T-helper 2 cell treated with Interferon-gamma antibody and Interleukin-4, amounts not matched to agents 5 μg/mL and 100 μg/mL, for 36 hours (primary cell): ENCODE results near the gene RC3H1.

ENCODE experiments used
- DNase-seq: peaks from one replicate; pipeline ENCODE4 v3.0.0; 2021; ENCODE audit warnings: low spot score
- H3K27ac Mint-ChIP-seq: one replicate; pipeline ENCODE4 v1.8.0; 2021; ENCODE audit warnings: mild to moderate bottlenecking, mixed read lengths
- H3K27me3 Mint-ChIP-seq: one replicate; pipeline ENCODE4 v1.8.0; 2021; ENCODE audit warnings: low read depth, mixed read lengths
- H3K36me3 Mint-ChIP-seq: one replicate; pipeline ENCODE4 v1.8.0; 2021; ENCODE audit warnings: low read depth, mixed read lengths
- H3K4me1 Mint-ChIP-seq: one replicate; pipeline ENCODE4 v1.8.0; 2021; ENCODE audit warnings: low read depth, mixed read lengths
- H3K4me3 Mint-ChIP-seq: one replicate; pipeline ENCODE4 v1.8.0; 2022; ENCODE audit warnings: mild to moderate bottlenecking, moderate library complexity, mixed read lengths
- H3K9me3 Mint-ChIP-seq: one replicate; pipeline ENCODE4 v1.8.0; 2021; ENCODE audit warnings: mixed read lengths

RC3H1 gene

DNA sequence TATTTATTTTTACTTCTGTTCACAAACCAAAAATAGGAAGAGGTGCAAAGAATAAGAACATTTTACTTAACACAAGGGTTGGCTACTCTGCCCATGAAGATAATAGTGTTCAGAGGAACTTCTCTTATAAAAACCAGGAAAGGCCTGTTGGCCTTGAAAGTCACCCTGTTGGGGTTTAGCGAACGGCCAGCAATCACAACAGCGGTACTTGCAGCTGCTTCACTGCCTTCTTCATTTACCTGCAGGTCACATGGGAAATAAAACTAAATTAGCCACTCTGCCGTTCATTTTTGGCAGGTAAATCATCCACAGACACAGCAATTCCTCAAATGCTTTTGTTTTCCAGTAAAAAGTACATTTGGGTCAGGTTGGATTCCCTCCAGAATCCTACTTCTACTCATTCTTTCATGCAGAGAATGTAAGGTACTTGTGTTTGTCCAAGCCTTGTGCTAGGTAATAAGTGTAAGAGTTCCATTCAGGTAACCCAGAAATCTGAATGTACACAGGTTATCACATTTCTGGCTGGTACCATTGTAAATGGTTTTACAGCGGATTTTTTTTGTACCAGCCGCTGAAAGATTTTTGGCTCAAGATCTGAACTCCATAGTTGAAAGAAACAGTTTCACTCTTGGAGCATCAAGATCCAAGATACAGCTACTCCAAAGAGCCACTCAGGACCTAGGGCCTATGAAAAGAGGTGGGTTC is 118.2 kb downstream of the RC3H1 start:
- no peaks in the 10 kb centered on the region for H3K36me3 Mint-ChIP-seq
- DNase-seq = no peak
- H3K27me3 Mint-ChIP-seq = no peaks in the 10 kb centered on the region
- no peak overlapping the region for H3K27ac Mint-ChIP-seq
- H3K9me3 Mint-ChIP-seq = no peaks in the 10 kb centered on the region
- no peaks in the 10 kb centered on the region for H3K4me1 Mint-ChIP-seq
- no peak overlapping the region for H3K4me3 Mint-ChIP-seq

DNA sequence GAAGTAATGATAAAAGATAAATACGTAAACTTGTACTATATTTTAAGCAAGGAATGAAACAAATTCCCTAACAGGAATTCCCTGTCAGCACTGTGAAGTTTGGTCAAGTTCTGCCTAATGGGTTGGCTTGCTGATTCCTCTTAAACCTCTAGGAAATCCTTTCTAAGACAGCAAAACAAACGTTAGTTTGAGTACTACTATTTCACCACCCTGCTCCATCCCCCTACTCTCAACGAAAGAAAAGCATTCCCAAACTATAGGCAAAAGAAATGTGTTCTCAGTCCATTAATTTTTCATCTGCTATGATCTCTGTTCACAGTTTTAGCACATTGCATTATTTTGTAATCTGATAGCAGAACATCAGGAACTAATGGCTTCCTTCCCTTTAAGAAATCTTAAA is 121.2 kb downstream of the RC3H1 start:
- H3K36me3 Mint-ChIP-seq = no peaks in the 10 kb centered on the region
- no peak overlapping the region for H3K4me3 Mint-ChIP-seq
- no peak for DNase-seq
- H3K27ac Mint-ChIP-seq = no peak overlapping the region
- no peaks in the 10 kb centered on the region for H3K4me1 Mint-ChIP-seq
- H3K27me3 Mint-ChIP-seq = no peaks in the 10 kb centered on the region
- H3K9me3 Mint-ChIP-seq = no peaks in the 10 kb centered on the region

DNA sequence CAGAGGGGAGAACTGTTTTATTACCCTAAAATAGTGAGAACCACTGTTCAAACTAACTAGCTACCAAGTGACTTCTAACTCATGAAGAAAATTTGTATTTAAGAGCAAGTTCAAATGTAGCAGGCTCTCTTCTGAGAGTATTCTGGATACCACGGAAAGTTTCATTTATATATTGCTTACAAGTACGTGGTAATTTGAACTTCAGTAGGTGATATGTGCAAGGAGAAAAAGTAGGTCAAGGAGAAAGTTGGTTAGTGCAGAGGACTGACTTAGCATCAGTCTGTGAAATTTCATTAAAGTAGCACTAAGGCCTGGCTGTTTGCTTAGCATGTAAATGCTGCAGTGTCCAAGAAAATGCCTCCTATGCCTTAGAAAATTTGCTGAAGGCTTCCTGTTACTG is 121.7 kb downstream of the RC3H1 start:
- Mint-ChIP-seq H3K4me3 (no peak overlapping the region), H3K27me3 (no peaks in the 10 kb centered on the region), H3K9me3 (no peaks in the 10 kb centered on the region), H3K27ac (no peak overlapping the region), H3K36me3 (no peaks in the 10 kb centered on the region), H3K4me1 (no peaks in the 10 kb centered on the region)
- no peak for DNase-seq

DNA sequence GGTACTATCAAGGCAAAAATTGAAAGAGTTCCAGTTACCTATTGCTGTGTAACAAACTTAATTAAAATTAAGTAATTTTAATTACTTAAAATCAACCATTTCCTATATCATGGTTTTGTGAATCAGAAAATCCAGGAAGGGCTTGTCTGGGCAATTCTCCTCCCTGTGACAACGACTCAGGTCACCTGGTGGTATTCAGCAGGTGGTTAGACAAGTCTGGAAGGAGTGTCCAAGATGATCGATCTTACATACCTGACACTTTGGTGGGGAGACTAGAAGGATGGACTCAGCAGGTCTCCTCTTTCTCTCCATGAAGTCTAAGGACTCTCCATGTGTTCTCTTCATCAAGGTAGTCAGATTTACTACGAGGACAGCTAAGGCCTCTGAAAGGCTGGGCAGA is 128.0 kb downstream of the RC3H1 start:
- no peak for DNase-seq
- peaks cover 16% of the 10 kb centered on the region for H3K36me3 Mint-ChIP-seq
- no peaks in the 10 kb centered on the region for H3K9me3 Mint-ChIP-seq
- H3K4me3 Mint-ChIP-seq = no peak overlapping the region
- H3K27ac Mint-ChIP-seq = no peak overlapping the region
- H3K4me1 Mint-ChIP-seq = no peaks in the 10 kb centered on the region
- H3K27me3 Mint-ChIP-seq = no peaks in the 10 kb centered on the region

DNA sequence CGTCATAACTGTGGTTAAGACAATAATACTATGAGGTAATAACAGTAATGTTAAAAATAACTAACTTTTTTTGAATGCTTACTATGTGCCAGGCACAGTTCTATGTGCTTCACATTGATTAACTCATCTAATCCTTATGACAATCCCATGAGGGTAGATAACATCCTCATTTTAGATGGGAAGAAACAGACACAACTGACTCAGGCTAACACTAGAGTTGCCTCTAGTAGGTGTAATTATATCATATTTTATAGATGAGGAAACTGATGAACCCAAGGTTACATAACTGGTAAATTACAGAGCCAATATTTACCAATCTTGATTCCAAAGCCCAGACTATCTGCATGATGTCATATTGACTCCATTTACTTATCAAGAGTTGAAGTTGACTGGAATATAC is 128.5 kb downstream of the RC3H1 start:
- H3K4me3 Mint-ChIP-seq = no peak overlapping the region
- no peaks in the 10 kb centered on the region for H3K4me1 Mint-ChIP-seq
- H3K9me3 Mint-ChIP-seq = no peaks in the 10 kb centered on the region
- DNase-seq = no peak
- H3K27me3 Mint-ChIP-seq = no peaks in the 10 kb centered on the region
- peaks cover 16% of the 10 kb centered on the region for H3K36me3 Mint-ChIP-seq
- H3K27ac Mint-ChIP-seq = no peak overlapping the region

DNA sequence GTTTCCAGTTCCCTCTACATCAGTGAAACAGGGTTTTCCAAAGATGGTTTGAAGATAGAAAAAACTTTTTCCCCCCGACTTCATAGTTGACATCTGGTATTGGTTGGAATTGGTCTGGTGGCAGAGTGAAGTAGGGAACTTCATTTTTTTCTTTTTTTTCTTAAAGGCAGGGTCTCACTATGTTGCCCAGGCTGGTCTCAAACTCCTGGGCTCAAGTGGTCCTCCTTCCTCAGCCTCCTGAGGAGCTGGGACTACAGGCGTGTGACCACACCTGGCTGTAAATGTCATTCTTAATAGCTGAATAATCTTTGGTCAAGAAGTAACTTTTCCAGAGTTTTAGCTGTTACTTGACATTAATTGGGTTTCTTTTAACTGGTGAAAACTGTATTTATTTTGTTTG is 132.3 kb downstream of the RC3H1 start:
- peaks cover 10% of the 10 kb centered on the region for H3K4me1 Mint-ChIP-seq
- no peaks in the 10 kb centered on the region for H3K9me3 Mint-ChIP-seq
- H3K27ac Mint-ChIP-seq = no peak overlapping the region

DNA sequence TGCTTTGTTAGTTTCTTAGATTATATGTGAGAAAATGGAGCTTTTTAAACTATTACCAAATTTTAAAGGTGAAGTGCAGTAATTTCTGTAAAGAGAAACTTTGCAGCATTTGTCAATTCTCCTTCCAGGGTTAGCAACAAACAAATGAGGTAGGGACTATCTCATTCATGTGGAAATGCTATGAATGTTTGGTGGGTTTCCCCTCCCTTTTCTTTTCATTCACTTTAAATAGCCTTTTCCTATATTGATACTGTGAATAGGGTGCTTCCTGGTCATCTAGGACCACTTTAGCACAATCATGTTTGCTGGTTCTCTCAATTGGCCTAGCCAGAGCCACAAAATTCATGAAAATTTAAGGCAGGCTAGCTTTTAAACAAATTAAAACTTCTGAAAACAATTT is 133.4 kb downstream of the RC3H1 start:
- Mint-ChIP-seq H3K4me1 (peaks cover 10% of the 10 kb centered on the region), H3K36me3 (peaks cover 36% of the 10 kb centered on the region), H3K27ac (no peak overlapping the region), H3K4me3 (no peak overlapping the region), H3K27me3 (no peaks in the 10 kb centered on the region), H3K9me3 (no peaks in the 10 kb centered on the region)
- no peak for DNase-seq

More for the DNA sequence above, 132.3 kb downstream of the RC3H1 start:
- no peak overlapping the region for H3K4me3 Mint-ChIP-seq
- no peaks in the 10 kb centered on the region for H3K27me3 Mint-ChIP-seq
- DNase-seq = no peak
- peaks cover 38% of the 10 kb centered on the region for H3K36me3 Mint-ChIP-seq

DNA sequence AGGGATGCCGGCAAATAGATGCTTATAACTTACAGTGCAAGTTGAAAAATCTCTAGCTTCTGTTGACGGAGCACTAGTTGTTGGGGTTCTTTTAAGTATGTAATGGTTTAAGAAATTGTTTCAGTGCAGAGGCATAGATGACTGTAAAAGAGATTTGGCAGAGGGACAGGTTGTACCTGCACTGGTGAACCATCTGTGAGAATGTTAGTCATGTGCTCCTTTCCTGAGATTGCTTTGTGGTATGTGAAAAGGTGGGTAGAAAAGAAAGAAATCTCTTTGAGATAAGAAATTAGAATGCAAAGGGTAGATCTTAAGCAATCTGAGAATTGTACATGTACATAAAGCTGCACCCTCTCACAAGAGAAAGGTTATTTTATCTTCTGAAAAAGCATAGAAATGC is 134.5 kb downstream of the RC3H1 start:
- Mint-ChIP-seq H3K27me3 (no peaks in the 10 kb centered on the region), H3K36me3 (peaks cover 36% of the 10 kb centered on the region), H3K9me3 (no peaks in the 10 kb centered on the region), H3K4me3 (no peak overlapping the region), H3K4me1 (peaks cover 10% of the 10 kb centered on the region), H3K27ac (no peak overlapping the region)
- DNase-seq = no peak

DNA sequence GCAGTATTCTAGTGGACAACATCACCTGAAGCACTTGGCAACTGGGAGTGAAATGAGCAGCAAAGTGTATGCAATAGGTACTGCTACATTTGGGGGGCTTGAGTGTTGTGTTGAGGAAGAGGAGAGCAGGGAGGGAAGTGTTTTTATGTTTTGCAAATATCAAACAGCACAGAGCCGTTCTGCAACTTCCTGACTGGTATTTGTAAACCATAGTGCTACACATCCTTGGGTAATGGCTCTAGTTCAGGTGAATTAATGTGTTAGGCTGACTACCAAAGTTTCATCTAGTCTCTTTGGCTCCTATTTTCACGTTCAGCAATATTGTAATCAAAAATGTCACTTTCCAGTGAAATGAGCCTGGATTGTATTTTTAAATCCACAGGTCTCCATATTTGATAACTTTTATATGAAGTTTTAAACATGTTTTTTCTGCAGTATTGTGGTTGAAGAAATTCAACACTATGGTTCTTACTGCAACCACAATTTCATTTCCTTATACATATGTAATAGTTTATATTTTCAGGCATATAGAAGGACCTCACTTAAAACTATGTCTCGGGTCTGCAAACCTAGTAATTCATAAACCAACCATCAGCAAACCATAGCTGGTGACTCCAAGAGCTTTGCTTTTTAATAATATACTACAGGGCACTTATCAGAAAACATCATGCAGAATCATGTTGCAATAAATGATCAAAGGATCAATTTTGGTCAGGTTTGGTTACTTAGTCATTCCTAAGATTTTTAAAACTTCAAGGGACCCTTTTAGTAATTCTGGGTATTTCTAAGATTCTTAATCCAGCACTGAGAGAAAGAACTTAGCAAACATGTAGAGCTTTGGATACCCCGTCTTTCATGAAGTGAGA is 135.2 kb downstream of the RC3H1 start:
- H3K4me3 Mint-ChIP-seq = no peak overlapping the region
- DNase-seq = no peak
- peaks cover 36% of the 10 kb centered on the region for H3K36me3 Mint-ChIP-seq
- no peak overlapping the region for H3K27ac Mint-ChIP-seq
- no peaks in the 10 kb centered on the region for H3K9me3 Mint-ChIP-seq
- H3K27me3 Mint-ChIP-seq = no peaks in the 10 kb centered on the region
- H3K4me1 Mint-ChIP-seq = peaks cover 10% of the 10 kb centered on the region

DNA sequence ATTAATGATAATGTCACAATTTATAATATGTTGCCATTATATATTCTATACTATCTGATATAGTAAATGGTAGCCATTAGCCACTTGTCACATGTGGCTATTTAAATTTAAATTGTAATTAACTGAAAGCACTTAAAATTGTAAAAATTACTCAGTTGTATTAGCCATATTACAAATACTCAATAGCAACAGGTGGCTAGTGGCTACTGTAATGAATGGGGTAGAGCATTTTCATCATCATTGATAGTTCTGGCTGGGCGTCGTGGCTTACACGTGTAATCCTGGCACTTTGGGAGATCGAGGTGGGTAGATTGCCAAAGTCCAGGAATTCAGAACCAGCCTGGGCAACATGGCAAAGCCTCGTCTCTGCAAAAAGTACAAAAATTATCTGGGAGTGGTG is 137.5 kb downstream of the RC3H1 start:
- Mint-ChIP-seq H3K27ac (no peak overlapping the region), H3K4me3 (no peak overlapping the region), H3K27me3 (no peaks in the 10 kb centered on the region), H3K36me3 (peaks cover 25% of the 10 kb centered on the region), H3K4me1 (peaks cover 10% of the 10 kb centered on the region), H3K9me3 (no peaks in the 10 kb centered on the region)
- DNase-seq = no peak
